UCSD-AML1 (cell line): ENCODE data around the gene GSG1L.

Source experiments
- DNase-seq: peaks from one replicate; lab custom pipeline; 2025; ENCODE audit not compliant: unreplicated experiment; lab: John Stamatoyannopoulos, UW

The GSG1L gene

DNA sequence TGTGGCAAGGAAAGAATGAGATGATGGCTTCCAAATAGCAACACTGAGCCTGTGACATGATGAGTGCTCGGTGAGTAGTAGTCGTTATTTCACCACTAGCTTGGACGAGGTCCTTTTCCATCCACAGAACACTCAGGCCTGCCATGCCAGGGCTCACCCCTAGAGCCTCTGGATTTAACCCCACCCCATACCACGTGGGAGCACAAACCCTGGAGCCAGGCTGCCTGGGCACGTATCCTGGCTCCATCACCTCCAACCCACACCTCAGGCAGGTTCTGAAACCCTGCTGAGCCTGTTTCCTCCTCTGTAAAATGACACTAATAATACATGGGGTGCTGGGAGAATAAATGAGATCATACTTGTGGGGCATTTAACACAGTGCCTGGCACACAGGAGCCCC, 321.2 kb downstream of the GSG1L start:
- DNase-seq: no peak

DNA sequence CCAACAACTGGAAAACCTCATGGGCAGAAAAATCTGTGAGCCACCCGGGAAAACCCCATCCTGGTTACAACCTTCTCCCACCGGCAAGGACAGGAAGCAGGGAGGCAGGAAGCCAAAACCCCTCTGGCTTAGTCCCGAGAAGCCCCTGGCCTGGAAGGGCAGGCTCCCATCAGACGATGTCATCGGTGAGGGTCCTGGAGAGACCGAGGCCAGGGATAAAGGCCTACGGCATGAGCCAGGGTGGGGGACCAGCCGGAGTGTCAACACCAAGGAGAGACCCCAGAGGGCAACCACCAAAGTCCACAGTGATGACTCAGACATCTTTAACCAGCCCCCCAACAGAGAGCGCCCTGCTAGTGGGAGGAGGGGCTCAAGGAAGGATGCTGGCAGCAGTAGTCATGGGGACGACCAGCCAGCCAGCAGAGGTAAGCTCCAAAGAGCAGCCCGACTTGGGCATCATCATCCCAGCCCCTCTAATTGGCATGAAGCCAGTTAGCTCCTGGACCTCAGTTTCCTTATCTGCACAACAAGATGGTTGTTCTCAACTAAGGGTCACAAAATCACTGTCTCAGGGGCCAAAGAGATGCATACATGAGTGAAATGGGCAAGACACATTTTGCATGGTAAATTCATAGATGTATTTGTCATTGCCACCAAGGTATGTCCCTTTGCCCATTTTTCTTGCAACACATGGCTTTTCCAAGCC, 322.9 kb downstream of the GSG1L start:
- DNase-seq: no peak

- no peak for DNase-seq
Observed at GRCh38 chr16:27739606-27740357, 323.7 kb downstream of the GSG1L start.

DNA sequence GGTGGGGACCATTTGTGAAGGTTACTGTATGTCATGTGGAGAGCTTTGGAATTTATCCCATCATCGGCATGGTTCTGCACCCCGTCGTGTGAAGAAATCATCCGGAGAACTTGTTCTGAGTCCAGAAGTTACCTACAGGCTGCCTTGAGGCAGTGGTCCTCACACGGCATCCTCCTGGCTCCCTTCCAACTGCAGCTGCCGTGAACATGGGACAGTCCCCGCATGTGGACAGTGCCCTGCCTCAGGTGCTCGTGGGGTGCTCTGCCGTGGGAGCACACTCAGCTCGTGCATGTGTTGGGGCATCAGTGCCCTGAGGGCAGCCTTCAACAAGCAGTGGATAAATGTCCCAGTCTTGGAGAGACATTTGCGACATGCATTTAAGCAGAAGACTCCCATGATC, 324.9 kb downstream of the GSG1L start:
- no peak for DNase-seq
